HuH-7.5 (cell line): ENCODE results near the gene ECM1.

Source experiments
- DNase-seq: peaks from one replicate; pipeline ENCODE4 v3.0.0; 2011; ENCODE audit warnings: low spot score

The ECM1 gene

GRCh38 chr1:150558761-150559655 is 51.1 kb downstream of the ECM1 start:
- no peak for DNase-seq

- DNase-seq: no peak
Measured at GRCh38 chr1:150559656-150560010, 51.7 kb downstream of the ECM1 start.

GRCh38 chr1:150560011-150560438 is 52.1 kb downstream of the ECM1 start:
- DNase-seq: peak; percentile 89

- peak; percentile 83 for DNase-seq
Measured at GRCh38 chr1:150560576-150561253, 52.8 kb downstream of the ECM1 start.

GRCh38 chr1:150561254-150561973 is 53.5 kb downstream of the ECM1 start:
- DNase-seq: peak; percentile 87

GRCh38 chr1:150561974-150562445 is 54.1 kb downstream of the ECM1 start:
- peak; percentile 78 for DNase-seq

GRCh38 chr1:150562446-150563339 is 54.8 kb downstream of the ECM1 start:
- DNase-seq: no peak
